ENCODE measurements around the gene FBXL16. TPM values are rescaled to one million over a fixed set of nuclear protein-coding genes. Genes with fewer than 3 reads are reported as not detected.

Gene FBXL16
- total RNA-seq, 1 donor from 2014 or later = 3.9 TPM

DNA sequence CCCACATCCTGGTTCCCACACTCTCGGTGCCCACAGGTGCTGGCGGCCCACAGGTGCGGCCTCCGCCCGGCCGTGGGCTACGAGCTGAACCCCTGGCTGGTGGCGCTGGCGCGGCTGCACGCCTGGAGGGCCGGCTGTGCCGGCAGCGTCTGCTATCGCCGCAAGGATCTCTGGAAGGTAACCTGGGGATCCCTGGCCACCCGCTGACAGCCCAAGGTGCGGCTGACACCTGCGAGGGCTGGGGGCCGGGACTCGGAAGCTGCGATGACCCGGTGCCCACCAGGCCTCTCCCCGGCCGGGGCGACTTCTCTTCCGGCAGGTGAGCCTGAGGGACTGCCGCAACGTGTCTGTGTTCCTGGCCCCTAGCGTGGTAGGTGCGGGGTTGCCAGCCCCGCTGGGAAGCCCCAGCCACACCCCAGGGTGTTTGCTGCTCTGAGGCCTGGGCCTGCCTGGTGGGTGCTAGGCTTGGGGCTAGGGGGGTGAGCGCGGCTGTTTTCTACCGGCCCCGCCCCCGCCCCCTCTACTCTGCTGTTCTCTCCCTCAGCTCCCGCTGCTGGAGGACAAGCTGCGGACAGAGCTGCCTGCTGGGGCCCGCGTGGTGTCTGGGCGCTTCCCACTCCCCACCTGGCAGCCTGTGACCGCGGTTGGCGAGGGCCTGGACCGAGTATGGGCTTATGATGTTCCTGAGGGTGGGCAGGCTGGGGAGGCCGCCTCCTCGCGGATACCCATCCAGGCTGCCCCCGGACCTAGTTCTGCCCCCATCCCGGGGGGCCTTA lies 16.4 kb upstream of the FBXL16 start:
- Mint-ChIP-seq H3K4me1 (ENCODE audit: unreplicated experiment) (peaks cover 8% of the 10 kb centered on the region), H3K27me3 (no peaks in the 10 kb centered on the region)
- TF ChIP-seq, protein P1, sequence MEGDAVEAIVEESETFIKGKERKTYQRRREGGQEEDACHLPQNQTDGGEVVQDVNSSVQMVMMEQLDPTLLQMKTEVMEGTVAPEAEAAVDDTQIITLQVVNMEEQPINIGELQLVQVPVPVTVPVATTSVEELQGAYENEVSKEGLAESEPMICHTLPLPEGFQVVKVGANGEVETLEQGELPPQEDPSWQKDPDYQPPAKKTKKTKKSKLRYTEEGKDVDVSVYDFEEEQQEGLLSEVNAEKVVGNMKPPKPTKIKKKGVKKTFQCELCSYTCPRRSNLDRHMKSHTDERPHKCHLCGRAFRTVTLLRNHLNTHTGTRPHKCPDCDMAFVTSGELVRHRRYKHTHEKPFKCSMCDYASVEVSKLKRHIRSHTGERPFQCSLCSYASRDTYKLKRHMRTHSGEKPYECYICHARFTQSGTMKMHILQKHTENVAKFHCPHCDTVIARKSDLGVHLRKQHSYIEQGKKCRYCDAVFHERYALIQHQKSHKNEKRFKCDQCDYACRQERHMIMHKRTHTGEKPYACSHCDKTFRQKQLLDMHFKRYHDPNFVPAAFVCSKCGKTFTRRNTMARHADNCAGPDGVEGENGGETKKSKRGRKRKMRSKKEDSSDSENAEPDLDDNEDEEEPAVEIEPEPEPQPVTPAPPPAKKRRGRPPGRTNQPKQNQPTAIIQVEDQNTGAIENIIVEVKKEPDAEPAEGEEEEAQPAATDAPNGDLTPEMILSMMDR (conservative IDR thresholded peaks at IDR 0.05) = no peak

GRCh38 chr16:720990-721764 lies 15.6 kb upstream of the FBXL16 start, which contains the start of gene ANTKMT:
Gene ANTKMT (plus strand): TSS chr16:721146. CDS start chr16:721275, 129 bp downstream.
- peak; percentile 91 for DNase-seq (ENCODE audit: extremely low spot score, unreplicated experiment)
- Mint-ChIP-seq H3K4me1 (ENCODE audit: unreplicated experiment) (peaks cover 11% of the 10 kb centered on the region), H3K27ac (no peak within 1 kb of the TSS), H3K36me3 (no peaks in the 10 kb centered on the region), H3K9me3 (no peaks in the 10 kb centered on the region), H3K4me3 (peak within 1 kb of the TSS; percentile 84), H3K27me3 (no peaks in the 10 kb centered on the region)
- TF ChIP-seq, protein P1 (conservative IDR thresholded peaks at IDR 0.05) = no peak

More for the DNA sequence above, 16.4 kb upstream of the FBXL16 start:
- Mint-ChIP-seq H3K36me3 (no peaks in the 10 kb centered on the region), H3K9me3 (no peaks in the 10 kb centered on the region), H3K27ac (no peak overlapping the region), H3K4me3 (peak overlapping the region; percentile 49)
- DNase-seq (ENCODE audit: extremely low spot score, unreplicated experiment) = no peak

- peak overlapping the region; percentile 84 for H3K4me3 Mint-ChIP-seq
- no peaks in the 10 kb centered on the region for H3K9me3 Mint-ChIP-seq
- TF ChIP-seq, protein P1 (conservative IDR thresholded peaks at IDR 0.05) = no peak
Observed at GRCh38 chr16:720447-720989, 14.9 kb upstream of the FBXL16 start.

DNA sequence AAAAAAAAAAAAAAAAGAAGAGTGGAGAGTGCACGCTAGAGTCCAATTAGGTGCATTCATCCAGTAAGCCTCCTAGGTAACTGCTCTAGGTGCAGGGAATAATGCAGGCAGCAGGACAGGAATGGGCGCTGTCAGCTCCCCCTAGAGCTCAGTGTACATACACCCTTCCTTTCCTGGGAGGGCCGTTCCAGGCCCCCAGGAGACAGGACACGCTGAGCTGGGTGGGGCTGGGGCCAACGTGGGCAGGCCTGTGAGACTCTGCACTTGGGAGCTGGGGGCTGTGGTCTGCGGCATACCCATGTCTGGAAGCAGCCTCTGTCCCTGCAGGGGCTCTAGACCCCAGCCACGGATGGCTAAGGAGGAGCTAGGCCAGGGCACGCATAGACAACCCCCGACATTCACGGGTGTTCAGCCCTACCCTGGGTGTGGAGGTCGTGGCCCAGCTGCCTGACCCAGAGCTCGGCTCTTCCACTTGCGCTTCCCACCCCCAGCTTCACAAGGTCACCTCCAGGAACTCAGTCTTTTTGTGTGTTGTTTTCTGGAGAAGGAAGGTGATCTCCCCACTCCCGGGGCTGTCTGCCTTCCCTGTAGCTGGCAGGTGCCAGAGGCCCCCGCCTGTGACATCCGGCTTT lies 14.3 kb upstream of the FBXL16 start:
- Mint-ChIP-seq H3K9me3 (no peaks in the 10 kb centered on the region), H3K27me3 (peaks cover 2% of the 10 kb centered on the region), H3K4me1 (ENCODE audit: unreplicated experiment) (peaks cover 11% of the 10 kb centered on the region), H3K36me3 (no peaks in the 10 kb centered on the region), H3K4me3 (peak overlapping the region; percentile 84), H3K27ac (no peak overlapping the region)
- TF ChIP-seq, protein P1 (conservative IDR thresholded peaks at IDR 0.05) = peak; percentile 22
- DNase-seq (ENCODE audit: extremely low spot score, unreplicated experiment) = no peak

More at GRCh38 chr16:720447-720989, 14.9 kb upstream of the FBXL16 start:
- DNase-seq (ENCODE audit: extremely low spot score, unreplicated experiment) = no peak
- Mint-ChIP-seq H3K36me3 (no peaks in the 10 kb centered on the region), H3K27ac (no peak overlapping the region), H3K4me1 (ENCODE audit: unreplicated experiment) (peaks cover 11% of the 10 kb centered on the region), H3K27me3 (peaks cover 2% of the 10 kb centered on the region)

GRCh38 chr16:718922-719321 lies 13.3 kb upstream of the FBXL16 start:
- peaks cover 5% of the 10 kb centered on the region for H3K27me3 Mint-ChIP-seq
- H3K4me3 Mint-ChIP-seq = peak overlapping the region; percentile 84
- no peaks in the 10 kb centered on the region for H3K9me3 Mint-ChIP-seq
- no peaks in the 10 kb centered on the region for H3K36me3 Mint-ChIP-seq
- no peak for DNase-seq (ENCODE audit: extremely low spot score, unreplicated experiment)
- peaks cover 11% of the 10 kb centered on the region for H3K4me1 Mint-ChIP-seq (ENCODE audit: unreplicated experiment)
- TF ChIP-seq, protein P1 (conservative IDR thresholded peaks at IDR 0.05) = no peak
- H3K27ac Mint-ChIP-seq = peak overlapping the region; percentile 59
